GM19035 (cell line): ENCODE measurements around the gene TIPARP.

Experiments used
- ATAC-seq: cut with Tn5 transposase; IDR thresholded peaks from one replicate; pipeline ENCODE4 v1.9.1; 2021; ENCODE audit not compliant: unreplicated experiment

Gene TIPARP

DNA sequence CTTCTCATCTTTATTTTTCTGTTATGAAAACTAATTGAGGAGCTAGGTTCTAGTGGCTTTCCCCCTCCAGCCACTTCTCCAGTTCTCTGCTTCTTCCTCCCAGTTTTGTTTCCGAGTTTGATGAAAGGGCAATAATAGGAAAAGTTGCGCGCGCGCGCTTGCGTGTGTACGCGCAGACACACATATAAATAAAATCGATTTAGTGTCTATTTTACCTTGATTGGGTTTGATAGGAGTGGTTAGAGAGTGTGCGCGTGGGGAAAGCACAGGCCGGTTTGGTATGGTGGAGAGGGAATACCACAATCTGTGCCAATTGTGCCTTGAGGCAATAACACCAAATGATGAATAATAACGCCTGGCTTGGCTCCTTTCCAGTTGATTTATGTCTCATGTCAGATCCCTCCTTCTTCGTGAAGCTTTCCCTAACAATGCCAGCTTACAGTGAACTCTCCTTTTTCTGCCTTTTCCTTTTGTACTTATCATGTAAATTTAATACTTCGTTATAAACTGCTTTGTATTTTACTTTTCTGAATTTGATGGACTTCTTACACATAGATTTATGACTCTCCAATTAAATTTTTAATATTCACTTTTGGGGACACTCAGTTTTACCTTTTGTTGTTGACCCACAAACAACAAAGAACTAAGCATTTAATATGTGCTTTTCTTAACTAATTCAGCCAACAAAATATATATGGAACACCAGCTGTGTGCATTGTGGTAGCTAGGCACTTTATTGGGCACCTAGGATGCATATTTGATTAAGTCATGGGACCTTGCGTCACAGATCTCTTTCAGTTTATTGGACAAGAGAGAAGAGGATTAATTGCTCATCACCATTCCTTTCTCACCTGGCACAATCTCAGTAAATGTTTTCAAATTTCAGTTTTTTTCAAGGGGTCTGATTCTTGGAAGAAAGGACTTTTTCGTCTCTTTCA, 1.7 kb downstream of the TIPARP start:
- ATAC-seq: no peak

DNA sequence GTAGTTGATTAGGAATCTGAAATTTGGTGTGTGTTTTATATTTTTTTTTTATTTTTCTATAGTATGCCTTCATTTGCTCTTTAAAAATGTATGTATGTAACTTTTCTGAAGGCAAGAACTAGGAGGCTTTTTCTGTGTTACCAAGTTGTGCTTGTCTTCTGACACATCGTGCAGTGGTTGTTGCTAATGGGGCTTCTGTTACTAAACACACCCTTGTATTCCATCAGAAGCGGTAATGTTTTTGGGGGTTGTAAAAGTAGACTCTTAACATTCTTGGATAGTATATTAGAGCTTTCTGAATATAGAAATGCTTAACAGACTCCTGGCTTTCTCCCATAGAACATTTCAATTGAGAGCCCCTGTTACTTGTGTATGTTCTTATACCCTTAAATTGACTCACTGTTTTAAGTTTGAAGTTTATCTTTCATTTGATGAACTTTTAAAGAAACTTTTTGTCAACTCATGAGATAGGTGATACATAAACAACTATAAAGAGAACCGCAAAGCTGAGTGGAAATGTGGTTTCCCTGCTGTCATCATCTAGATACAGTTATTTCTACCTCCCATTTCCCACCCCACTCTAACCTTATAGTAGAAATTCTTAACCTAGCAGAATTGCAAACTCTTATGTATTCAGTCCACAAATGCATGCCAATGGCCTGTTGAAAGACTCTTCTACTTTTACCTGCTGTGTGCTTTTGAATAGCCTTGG, 2.5 kb downstream of the TIPARP start:
- no peak for ATAC-seq

DNA sequence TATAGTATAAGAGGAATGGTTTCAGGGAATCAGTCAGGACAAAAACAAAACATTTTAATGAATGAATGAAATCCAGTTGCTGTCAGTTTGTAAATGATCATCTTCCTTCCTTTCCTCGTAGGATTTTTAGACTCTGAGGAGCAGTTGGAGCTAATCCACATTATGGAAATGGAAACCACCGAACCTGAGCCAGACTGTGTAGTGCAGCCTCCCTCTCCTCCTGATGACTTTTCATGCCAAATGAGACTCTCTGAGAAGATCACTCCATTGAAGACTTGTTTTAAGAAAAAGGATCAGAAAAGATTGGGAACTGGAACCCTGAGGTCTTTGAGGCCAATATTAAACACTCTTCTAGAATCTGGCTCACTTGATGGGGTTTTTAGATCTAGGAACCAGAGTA, 3.1 kb downstream of the TIPARP start:
- ATAC-seq: no peak

DNA sequence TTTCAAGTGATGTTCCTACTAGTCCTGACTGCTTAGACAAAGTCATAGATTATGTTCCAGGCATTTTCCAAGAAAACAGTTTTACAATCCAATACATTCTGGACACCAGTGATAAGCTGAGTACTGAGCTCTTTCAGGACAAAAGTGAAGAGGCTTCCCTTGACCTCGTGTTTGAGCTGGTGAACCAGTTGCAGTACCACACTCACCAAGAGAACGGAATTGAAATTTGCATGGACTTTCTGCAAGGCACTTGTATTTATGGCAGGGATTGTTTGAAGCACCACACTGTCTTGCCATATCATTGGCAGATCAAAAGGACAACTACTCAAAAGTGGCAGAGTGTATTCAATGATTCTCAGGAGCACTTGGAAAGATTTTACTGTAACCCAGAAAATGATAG, 3.8 kb downstream of the TIPARP start:
- ATAC-seq: no peak

DNA sequence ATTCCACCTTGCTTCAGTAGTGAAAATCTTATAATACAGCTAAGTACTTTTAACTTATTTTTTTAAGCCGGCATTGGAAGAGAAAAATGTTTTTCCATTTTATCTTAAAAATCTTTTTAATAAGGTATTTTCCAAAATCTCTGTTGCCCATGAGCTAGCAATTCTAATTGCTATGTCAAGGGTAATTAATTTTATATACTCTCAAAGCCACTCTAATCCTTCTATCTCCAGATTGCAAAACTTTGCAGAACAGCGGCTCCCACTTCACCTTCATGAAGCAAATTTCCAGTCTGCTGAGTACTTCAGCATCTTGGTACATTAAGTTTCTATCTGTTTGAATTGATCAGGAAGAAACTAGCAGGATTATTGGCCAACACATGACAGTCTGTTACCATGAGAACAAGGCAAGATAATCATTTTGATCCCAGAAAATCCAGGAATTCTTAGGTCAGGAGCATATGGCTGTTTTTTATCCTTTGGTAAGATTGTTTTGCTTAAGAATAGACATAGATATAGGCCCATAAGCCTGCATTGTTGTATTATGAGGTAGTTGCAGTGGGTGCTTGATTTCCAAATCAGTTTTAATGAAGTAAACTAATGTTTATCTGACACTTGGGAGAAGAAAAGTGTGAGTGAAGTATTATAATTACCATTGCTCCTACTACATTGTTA, 6.0 kb downstream of the TIPARP start:
- ATAC-seq: no peak

DNA sequence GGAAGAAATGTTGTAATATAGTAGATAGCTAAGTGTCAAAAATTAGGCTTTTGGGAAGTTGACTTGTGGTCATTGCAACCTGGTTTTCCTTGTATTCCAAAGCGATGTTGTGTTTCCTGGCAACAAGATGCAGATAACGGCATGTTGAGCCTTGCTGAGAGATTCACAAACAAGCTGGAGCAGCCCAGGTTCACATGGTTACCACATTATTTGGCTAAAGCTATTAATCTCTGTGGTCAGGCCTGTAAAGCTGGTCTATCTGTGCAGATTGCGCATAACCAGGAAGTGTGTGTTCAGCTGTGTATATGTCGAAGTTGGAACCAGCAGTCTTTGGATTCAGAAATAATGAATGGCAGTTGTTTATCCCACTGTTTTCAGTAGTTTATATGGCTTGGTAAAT, 6.6 kb downstream of the TIPARP start:
- ATAC-seq: peak; percentile 77

DNA sequence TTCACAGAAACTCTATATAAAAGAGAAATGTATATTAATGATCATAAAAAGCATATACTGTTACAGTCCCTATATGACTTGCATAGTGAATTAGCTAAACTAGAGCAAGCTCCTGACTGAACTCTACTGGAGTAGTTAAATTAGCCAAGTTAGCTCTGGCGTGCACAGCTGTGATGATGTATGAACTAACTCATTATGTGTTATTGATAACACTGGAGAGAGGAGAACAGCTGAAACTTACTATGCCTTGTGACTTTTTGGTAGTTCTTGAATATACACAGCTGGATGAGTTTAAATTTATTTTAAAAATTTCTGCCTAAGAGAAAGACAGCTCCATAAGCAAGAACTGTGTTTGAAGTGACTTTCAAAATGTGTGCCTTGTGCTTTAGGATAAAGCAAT, 8.1 kb downstream of the TIPARP start:
- ATAC-seq: no peak

DNA sequence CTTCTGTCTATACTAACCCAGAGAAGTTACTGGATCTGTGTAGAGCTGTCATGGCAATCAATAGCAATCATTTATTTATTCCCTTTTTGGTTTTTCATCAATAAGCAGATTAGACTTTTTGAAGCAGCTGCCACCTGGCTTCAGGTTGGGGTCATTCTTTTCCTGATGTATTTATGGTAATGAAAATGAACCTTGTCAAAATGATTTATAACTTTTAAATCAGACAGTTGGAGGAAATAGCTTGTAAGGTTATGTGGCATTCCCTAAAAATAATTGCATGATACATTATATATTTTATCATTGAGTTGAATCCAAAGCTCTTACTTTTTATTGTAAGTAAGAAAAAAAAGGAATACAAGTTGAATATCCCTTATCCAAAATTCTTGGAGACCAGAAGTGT, 8.6 kb downstream of the TIPARP start:
- no peak for ATAC-seq

DNA sequence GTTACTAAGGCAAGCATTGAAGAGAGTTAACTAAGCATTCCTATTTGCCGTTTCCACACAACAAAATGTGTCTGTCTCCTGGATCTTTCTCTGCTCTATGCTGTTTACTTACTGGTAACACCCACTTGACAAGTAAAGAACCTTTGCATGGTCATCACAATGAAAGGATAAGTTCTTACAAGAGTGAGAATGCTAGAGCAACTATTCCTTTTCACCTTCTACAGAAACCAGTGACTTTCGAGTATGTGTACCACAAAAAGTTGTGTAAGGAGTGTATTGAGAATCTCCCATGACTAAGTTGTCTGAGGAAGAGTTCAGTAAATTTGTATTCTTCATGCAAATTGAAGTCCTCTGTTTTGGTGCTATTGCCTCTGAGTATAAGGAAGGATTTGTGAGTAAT, 10.8 kb downstream of the TIPARP start:
- no peak for ATAC-seq

DNA sequence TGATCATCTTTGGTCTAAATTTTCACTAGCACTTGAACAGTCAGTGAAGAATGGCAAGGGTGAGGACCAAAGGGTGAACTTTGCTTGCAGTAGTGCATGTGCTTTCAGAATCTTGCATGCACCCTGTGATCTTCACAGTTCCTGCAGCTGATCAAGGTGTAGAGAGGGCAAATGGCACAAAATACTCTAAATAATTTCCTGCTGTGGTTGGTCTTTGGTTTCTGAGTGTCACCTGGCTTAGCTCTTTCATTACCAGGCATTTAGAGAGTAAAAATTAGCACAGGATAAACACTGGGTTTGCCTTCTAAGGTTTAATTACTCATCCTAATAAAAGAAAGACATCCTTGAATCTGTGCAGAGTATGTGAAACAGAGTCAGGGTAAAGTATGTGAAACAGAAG, 11.4 kb downstream of the TIPARP start:
- peak; percentile 35 for ATAC-seq

DNA sequence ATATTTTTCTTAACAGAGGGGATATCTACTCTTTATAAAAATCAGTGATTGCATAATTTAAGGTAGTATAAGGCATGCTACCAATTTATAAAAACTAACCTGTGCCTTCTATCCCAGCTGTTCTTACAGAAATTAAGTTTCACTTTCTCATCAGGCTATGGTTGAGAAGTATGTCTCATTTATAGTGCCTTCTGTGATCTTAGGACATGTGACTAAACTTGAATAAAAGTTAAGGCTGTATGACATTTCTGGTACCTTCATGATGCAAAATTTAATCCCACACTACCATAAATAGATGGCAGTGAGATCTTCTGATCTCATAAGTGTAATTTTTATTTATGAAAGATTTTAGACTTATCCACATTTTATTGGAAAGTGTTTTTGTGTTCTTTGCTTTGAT, 12.6 kb downstream of the TIPARP start:
- ATAC-seq: peak; percentile 44

DNA sequence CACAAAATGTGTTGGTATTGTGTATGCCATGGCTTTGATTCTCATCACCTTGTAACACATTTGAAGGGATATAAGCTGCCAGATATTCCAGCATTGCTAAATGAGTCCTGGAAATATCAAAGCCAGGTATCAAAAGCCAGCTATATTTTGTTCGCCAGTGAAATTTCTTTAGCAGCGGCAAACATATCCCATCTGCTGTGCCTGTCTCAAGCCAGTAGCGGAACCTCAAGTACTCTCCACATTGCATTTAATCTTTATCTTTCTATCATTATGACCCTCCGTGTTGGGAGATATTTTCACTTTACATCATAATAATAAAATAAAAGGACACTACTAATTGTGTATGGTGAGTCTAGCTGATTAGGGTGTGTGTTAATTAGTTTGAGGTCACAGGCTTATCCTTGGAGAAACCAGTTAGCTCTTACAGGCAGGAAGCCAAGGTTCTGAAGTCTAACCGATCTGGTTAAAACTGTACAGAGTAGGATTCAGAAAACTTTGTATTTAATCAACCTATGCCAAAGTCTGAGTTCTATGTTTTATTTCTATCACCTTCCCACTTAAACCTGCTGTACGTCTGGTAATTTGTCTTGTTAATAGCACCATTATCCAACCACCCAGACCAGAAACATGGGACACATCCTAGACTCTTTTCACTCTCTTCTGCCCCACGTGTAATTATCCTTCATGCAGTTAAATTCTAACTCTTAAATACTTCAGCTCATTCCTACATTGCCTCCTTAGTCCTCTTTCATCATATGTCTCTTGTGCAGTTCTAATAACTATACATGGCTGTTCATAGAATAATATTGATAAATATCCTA, 14.5 kb downstream of the TIPARP start:
- ATAC-seq: no peak

DNA sequence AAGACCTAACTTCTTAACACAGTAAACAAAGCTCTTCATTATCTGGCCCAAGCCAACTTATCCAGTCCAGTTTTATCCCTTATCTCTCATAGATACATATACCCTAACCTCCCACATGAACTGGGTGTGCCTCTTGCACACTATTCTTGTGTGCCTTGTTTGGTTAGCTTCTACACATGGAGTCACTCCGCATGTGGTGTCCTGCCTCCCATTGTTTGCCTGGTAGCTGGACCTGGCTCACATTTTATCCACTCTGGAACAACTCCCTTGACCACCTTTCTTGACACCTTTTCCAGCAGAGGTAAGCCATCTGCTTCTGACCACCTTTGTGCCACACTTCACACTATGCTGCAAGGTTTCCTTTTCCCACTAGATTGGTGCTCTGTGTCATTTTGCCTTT, 15.2 kb downstream of the TIPARP start:
- ATAC-seq: peak; percentile 15

DNA sequence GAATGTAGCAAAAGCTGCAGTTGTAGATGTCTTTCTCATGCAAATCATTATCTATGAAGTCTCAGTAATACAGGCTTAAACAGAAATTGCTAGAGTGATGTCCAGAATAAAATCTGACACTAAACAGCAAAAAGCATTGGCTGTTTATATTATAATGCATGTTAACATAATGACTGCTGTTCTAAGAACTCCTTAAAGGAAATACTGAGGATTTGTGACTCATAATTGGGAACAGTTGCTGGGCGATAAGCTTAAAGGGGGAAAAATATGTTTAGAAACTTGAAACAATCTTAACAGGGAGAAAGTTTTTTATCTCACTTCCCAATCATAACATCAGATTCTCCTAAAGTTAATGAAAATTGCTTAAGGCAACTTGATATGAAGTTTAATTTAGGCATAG, 17.5 kb downstream of the TIPARP start:
- no peak for ATAC-seq

DNA sequence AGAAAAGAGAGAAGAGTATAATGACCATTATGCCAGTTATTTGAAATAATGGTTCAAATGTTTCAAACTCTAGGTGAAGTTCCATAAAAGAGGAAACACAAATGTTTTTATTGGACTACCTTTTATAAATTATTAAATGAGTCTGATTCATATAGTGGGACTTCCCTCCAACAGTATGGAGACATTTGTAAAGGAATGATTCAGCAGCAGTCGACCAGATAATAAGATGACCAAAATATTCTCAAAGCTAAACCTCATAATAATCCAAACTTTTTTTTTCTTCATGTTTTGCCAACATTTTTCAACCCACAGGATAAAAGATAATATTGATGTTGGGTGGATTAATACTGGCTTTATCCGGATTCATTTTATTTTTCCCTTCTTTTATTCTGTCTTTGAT, 18.8 kb downstream of the TIPARP start:
- no peak for ATAC-seq

DNA sequence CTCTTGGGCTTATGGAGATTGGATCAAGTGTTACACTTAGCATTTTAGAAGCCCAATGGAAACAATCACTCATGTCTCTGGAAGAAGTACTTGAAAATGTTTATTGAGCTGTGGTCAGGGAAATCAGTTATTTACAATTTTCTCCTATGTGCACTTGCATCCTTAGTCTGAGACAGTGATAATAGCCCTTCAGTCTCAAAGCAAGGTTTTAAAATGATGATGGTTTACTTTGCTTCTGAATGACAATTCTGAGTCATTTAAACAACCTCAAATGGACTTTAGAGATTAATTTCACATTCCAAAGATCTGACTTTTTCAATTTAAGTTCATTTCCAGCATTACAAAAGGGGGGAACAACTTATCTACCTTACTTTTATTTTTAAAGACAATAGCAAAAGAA, 20.1 kb downstream of the TIPARP start:
- ATAC-seq: no peak

DNA sequence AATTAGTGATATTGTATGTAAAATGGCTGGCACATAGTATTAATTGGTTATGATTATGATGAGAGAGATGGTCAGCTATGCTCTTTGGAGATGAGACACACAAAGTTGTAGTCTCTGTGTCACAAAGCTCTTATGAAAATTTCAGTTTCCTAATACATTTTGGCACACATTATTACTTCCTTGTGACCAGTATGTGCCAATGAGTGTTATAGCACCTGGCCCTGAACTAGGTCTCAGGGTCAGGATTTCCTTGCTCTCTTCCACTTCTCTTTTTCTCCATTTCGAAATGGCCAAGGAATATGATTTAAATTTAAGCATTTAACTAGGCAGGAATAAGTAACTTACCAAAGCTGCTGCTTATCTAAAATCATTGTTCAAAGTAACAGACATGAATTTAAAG, 28.0 kb downstream of the TIPARP start:
- ATAC-seq: no peak

DNA sequence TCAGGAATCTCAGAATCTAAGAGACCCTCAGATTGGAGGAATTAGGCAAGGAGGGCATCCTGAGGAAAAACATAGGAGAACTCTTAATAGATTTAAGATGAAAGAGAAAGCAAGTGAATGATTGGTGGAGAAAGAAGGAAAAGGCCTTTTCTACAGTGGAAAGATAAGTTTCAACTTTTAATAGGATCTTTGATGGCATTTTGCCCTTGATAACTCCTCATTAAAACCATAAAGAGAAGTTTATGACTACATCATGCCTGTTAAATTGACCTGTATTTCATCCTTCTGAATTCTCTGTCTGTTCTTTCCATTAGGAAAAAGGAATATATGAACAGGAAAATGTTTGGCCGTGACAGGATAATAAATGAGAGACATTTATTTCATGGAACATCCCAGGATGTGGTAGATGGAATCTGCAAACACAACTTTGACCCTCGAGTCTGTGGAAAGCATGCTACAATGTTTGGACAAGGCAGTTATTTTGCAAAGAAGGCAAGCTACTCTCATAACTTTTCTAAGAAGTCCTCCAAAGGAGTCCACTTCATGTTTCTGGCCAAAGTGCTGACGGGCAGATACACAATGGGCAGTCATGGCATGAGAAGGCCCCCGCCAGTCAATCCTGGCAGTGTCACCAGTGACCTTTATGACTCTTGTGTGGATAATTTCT, 30.1 kb downstream of the TIPARP start:
- ATAC-seq: no peak

DNA sequence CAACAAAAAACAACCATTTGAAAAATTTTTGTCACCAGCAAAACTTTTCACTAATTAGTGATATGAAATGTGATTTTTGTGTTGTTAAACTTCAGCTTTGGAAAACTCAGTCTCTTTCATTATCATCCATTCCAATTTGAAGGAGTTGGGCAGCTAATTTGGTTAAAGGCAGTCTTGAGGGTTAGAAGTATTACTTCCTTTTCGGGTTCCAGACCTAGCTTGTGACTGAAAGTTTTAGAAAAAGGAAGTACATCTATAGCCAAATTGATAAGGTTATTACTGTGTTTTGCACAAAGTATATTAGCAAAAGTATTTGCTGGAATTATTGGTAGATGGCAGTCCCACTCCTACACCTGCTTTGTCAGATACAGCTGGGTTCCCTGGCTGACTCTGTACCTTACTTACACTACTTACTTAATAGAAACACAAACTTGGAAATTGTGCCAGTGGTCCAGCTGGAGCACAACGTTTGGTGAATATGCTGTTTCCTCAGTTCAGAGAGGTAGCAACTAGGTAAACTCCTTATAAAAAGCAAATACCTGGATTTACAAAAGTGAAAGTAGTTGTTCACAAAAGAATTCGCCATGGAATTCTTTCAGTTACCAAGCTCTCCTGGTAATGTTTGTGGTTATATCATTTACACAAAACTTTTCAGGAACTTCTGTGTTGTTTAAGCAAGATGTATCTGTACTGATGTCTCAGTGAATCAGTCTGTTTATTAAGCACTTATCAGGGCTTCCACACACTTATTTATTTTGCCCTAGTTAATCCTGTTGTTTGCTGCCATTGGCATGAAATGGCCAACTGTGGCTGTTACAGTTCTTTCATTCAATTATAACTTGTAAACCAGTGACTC, 31.6 kb downstream of the TIPARP start:
- ATAC-seq: peak; percentile 67

DNA sequence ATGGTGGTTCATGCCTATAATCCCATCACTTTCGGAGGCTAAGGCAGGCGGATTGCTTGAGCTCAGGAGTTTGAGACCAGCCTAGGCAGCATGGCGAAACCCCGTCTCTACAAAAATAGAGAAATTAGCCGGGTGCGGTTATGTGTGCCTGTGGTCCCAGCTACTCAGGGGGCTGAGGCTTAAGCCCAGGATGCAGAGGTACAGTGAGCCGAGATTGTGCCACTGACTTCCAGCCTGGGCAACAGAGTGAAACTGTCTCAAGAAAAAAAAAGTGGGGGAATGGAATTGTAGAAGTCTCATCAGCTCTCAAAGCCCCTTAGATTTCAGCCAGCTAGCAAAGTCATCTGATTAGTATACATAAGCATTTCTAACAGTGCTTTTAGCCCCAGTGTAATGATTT, 33.2 kb downstream of the TIPARP start:
- ATAC-seq: no peak
